ENCODE results near the gene GP9. TPM values are rescaled to one million over a fixed set of nuclear protein-coding genes. Genes with fewer than 3 reads are reported as not detected.

The GP9 gene
- total and polyA plus RNA-seq, 9 of the 15 experiments (the other 6 are each of a cell fraction or from before 2014, with no cell fraction given) = not detected

DNA sequence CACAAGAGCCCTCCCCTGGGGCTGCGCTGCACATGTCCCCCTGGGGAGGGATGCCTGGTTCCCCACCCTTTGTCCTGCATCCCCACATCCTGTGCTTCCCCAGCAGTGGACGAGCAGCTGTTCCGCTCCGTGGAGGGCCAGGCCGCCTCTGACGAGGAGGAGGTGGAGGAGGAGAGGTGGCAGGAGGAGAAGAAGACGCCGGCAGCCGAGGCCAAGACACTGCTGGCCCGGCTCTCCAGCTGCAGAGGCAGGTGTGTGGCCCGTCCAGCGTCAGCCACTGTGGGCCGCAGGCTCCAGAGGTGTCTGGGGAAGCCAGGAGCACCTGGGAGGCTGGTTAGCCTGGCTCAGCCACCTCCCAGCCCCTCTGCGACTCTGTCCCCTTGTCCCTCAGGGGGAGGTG lies 27.9 kb upstream of the GP9 start (continued):
- no peak for TF ChIP-seq UBTF (IDR thresholded peaks at IDR 0.05; ENCODE audit: borderline replicate concordance in 1 of 2, low read depth in 2 of 2, low read length in 2 of 2)
- TF ChIP-seq POU5F1 (IDR thresholded peaks at IDR 0.05; ENCODE audit: borderline replicate concordance, low read depth, low read length, partially characterized antibody) = no peak
- no peak for TF ChIP-seq SP2 (IDR thresholded peaks at IDR 0.05; ENCODE audit: extremely low read depth, low read depth, low read length, poor library complexity, severe bottlenecking)
- TF ChIP-seq ELF2 (CRISPR knock-in tag; IDR thresholded peaks at IDR 0.05) = no peak
- no peak for TF ChIP-seq ETS2 (tag; IDR thresholded peaks at IDR 0.05; ENCODE audit: borderline replicate concordance, poor library complexity, severe bottlenecking)
- no peak for TF ChIP-seq LCOR (CRISPR knock-in tag; IDR thresholded peaks at IDR 0.05)
- no peak for TF ChIP-seq IFI16 (CRISPR knock-in tag; IDR thresholded peaks at IDR 0.05)

- Histone ChIP-seq H2AFZ (ENCODE audit: low read depth, low read length) (no peak overlapping the region), H3K36me3 (ENCODE audit: control insufficient read depth, insufficient read depth, low read length) (no peaks in the 10 kb centered on the region), H3K9me3 (replicated peaks; ENCODE audit: control insufficient read depth, insufficient read depth, low read depth, low read length) (peaks cover 2% of the 10 kb centered on the region; the same call in 1 of the 2 replicates), H3K4me2 (ENCODE audit: insufficient read depth, low read length) (no peak overlapping the region), H3K9me1 (ENCODE audit: control insufficient read depth, insufficient read depth, low read length) (no peaks in the 10 kb centered on the region), H3K4me3 (no peak overlapping the region), H3K4me1 (replicated peaks in 1 of 2; ENCODE audit: control insufficient read depth in 2 of 2, insufficient read depth in 2 of 2, low read length in 2 of 2) (peaks cover 0 to 5% of the 10 kb centered on the region in 2 experiments; a peak in 2 of 5 replicates), H3K27me3 (ENCODE audit: control insufficient read depth in 2 of 2, insufficient read depth in 2 of 2, low read length in 2 of 2) (no peaks in the 10 kb centered on the region; a peak in 1 of 5 replicates), H3K9ac (ENCODE audit: insufficient read depth in 1 of 2, low read depth in 2 of 2, low read length in 2 of 2) (no peak overlapping the region; a peak in 1 of 4 replicates), H4K20me1 (replicated peaks; ENCODE audit: control insufficient read depth, insufficient read depth, low read length) (no peaks in the 10 kb centered on the region), H3K79me2 (ENCODE audit: control insufficient read depth, insufficient read depth, low read length) (no peaks in the 10 kb centered on the region), H3K27ac (ENCODE audit: extremely low read depth, low read depth, low read length) (no peak overlapping the region)
- no peak for DNase-seq (ENCODE audit: extremely low read depth in 1 of 4, low spot score in 3 of 4)
- TF ChIP-seq LEF1 (IDR thresholded peaks at IDR 0.05) (no peak), NONO (IDR thresholded peaks at IDR 0.05; ENCODE audit: low read depth in 2 of 2, low read length in 1 of 2) (no peak), BRD9 (IDR thresholded peaks at IDR 0.05; ENCODE audit: low read depth, partially characterized antibody) (no peak), CBX5 (IDR thresholded peaks at IDR 0.05; ENCODE audit: borderline replicate concordance, low read depth) (no peak)
- WGBS (ENCODE audit: insufficient coverage, low coverage, missing lambda C conversion rate) = 35% methylated on average over 2 of the region's 7 CpGs
- CTCF ChIA-PET (ENCODE audit: low intra/inter-chr PET ratio) = no interaction called here
- ATAC-seq = no peak
- intact Hi-C loops (cut with micrococcal nuclease) (no loop called here), in situ Hi-C loops (cut with MboI) (no loop called here)
- POLR2A ChIA-PET = interaction anchor here (0.6 to 1.1 kb wide), 2 partner anchors 8 to 9 kb away, joined by 3 read pairs; no protein-coding TSS in a partner anchor
- no TSS peak for BruUV-seq (replicated peaks)
- FAIRE-seq = no peak
These were observed 27.4 kb upstream of the GP9 start for GRCh38 chr3:129033151-129033550.
